HG02588 (cell line): ENCODE data around the gene CLDN12.
"Not testable (repeated sequence)": the region's sequence is repeated elsewhere in the genome, so short reads cannot be mapped to it uniquely, and the experiment has no call there.

Source experiments
- ATAC-seq: cut with Tn5 transposase; IDR thresholded peaks from one replicate; pipeline ENCODE4 v1.9.1; 2021; ENCODE audit warnings: mild to moderate bottlenecking, moderate library complexity; ENCODE audit not compliant: unreplicated experiment

The CLDN12 gene

DNA sequence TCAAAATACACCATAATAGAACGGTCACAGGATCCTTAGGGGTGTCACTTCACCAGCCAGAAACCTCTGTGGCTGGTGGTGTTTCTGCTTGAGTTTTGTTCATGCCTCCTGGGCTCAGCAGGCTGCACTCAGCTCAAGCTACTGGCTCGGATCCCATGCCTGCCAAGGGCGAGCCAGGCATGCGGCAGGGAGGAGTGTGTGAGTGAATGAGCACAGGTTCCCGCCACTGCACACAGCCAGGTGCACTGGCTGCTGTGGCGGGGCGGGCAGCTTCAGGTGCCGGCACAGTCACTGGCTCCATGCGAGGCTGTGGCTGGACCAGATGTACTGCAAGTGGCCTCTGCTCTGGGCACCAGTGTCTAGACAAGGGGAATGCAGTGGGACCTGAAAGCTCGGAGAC is 29.5 kb downstream of the CLDN12 start:
- no peak for ATAC-seq

DNA sequence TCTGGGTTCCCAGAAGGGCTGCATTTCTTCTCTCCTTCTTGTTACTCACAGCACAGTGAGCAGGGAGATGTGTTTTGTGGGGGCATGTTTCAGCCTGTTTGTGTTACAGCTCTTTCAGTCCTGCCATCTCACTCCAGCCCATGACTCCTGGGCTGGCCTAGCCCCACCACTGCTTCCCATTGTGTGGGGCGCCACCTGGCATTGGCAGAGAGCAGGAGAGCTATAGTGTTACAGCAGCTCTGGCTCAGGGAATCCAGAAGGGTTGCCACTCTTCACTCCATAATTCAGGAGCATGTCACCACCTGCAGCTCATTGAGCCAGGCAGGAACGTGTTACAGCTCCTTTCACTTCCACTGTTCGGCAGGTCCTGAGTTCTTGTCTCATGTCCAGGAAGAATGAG is 30.0 kb downstream of the CLDN12 start:
- ATAC-seq, result no peak

DNA sequence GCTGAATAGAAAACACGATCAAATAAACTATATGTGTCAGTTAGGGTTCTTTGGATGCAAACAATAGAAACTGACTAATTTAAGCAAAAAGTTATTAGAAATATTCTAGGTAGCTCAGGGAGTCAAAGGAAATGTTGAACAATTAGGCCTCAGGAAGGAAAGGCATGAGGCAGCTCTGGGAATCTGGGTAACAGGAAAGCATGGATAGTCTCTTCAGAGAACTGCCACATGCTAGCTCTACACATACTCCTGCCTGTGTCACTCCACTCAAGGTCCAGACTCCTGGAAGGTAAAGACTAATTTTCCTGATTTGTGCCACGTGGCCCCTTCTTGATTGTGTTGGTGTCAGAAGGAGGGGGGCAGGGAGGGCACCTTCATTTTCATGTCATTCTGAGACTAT is 42.4 kb downstream of the CLDN12 start:
- no peak for ATAC-seq

DNA sequence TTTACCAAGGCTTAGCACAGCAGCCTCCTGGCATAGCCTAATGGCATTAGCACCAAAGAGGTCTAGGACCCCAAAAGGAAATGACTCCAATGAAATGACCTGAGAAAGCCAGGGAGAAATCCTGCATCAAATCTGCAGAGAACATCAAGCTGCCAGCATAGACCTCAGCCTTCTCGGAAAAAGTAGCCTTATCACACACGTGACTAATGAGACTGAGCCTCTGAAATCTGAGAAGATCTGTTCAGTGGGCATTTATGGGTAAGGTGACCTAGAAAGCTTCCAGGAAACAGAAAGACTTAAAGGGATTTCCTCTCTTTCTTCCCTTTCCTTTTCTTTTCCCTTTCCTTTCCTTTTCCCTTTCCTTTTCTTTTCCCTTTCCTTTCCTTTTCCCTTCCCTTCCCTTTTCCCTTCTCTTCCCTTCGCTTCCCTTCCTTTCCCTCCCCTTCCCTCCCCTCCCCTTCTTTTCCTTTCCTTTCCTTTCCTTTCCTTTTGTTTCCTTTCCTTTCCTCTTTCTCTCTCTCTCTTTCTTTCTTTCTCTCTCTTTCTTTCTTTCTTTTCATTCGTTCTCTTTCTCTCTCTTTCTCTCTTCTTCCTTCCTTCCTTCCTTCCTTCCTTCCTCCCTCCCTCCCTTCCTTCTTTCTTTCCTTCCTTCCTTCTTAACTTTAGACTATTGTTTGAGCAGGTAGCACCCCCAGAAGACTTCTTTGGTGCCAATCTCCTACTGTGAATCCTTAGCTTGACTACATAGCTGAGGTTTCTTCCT is 43.1 kb downstream of the CLDN12 start:
- no peak for ATAC-seq

DNA sequence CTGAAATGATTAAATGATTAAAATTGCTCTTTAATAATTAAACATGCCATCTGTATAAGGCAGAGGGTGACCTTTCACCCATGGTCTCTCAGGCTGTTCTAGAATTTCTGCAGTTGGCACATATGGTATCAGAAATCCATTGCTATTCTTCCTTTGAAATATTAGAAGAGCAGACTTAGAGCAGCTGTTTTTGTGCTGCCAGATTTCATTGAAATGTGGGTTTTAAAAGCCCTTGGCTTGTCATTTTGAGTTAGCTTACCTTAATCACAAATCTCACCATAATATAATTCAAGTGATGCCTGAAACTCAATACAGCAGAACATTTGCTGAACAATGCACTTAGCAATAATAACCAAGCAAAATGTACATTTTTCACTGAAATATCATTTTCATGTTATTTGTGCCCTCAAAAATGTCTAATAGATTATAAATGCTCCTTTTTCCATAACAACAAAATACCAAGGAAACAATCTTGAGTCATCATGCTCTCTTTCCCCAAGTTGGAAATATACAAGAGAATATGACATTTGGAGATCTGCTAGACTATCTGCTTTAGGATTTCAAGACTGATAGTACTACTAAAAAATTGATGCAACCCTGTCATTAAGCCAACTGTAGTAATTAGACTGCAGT is 50.1 kb downstream of the CLDN12 start:
- ATAC-seq, result no peak

DNA sequence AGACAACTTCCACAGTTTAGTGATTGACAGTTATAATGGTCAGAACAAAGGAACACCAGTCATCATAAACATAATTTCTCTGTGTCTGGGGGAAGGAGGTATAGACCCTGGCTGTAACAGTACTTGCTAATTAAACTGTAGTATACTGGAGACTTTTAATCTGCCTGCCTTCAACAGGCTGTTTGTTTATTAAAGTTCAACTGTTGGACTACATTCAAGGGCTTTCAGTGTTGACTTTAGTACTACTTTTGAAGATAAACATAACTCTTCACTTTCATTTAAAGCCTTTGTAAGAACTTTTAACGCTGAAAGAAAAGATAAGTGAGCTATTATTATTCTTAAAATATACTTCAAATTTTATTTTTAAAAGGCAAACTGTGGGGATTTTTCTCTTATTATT is 50.7 kb downstream of the CLDN12 start:
- no peak for ATAC-seq

DNA sequence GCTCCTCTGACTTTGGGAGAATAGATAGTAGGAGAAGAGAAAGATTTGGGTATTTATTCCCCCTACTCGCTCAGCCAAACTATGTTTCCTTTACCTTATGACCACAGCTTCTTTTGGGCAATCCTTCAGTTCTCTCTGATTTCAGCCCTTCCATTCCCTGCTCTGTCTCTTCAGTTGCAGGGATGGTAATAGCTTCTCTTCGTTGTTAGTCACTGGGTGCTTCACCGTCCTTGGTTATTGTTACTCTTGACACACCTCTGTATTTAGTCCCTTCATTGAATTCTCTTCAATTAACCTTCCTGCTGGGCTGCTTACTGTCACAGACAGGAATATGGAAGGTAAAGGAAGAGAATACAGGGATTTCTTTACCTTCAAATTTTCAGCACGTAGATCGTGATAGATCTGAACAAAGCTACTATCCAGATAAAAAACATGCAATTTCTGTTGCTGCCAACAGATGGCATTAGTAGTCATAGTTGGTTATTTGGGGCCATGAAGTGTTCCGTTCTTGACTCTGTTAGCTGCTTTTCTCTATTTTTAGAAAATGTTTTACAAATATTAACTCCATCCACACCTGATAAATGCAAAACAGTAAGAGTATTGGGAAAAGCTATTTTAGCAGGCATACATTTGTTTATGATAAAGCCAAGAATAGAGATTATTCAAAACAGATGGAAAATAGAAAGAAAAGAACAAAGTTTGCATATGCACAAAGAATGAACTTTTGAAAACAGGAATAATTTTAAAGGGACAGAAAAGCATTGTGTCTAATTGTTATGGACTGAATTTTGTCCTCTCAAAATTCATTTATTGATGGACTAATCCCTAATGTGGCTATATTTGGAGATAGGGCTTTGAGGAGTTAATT is 52.1 kb downstream of the CLDN12 start:
- ATAC-seq, result peak; percentile 86

DNA sequence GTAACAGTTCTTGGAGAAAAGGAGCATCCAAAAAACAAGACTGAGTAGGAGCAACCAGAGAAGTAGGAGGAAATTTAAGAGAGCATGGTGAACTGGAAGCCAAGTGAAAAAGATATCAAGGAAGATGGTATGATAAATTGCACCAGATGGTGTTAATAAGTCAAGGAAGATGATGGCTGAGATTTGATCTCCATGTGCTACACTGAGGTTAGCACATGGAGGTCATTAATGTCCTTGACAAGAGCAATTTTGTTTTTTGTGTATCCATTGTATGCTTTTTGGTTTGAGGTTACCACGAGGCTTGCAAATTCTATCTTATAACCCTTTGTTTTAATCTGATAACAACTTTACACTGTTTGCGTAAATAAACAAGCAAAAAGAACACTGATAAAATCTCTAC is 54.8 kb downstream of the CLDN12 start:
- no peak for ATAC-seq

DNA sequence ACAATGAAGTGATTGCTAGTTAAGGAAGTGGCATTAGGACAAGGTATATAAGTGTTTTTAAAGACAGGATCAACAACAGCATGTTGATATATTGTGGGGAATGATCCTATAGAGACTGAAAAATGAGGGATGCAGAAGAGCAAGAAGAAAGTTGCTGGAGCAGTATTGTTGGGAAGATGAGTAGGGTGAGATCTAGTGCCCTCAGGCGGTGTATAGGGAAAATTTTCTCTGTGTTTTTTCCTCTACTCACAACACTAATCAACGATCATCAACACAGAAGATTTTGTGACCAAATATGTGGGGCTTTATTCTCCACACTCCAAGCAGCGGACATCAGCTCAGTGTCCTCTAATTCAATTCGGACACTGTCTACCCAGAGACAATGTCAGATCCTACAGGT is 56.6 kb downstream of the CLDN12 start:
- ATAC-seq, result no peak

DNA sequence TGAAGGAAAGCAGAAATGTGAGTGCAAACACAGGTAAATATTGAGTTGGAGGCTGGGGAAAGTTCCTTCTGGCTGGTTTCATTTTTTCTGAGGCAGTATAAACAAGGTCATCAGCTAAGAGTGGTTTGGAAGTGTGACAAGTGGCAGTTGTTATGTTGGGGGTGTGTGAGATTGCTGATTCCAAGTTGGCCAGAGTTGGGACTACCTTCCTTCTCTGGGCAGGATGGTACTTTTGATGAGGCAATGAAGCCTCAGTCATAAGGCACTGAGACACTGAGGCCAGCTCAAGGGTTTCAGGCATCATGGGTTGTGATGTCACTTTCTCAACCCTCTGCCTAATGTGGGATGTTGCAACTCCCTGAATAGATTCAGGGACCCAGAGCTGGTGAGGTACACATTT is 58.0 kb downstream of the CLDN12 start:
- ATAC-seq, result no peak

DNA sequence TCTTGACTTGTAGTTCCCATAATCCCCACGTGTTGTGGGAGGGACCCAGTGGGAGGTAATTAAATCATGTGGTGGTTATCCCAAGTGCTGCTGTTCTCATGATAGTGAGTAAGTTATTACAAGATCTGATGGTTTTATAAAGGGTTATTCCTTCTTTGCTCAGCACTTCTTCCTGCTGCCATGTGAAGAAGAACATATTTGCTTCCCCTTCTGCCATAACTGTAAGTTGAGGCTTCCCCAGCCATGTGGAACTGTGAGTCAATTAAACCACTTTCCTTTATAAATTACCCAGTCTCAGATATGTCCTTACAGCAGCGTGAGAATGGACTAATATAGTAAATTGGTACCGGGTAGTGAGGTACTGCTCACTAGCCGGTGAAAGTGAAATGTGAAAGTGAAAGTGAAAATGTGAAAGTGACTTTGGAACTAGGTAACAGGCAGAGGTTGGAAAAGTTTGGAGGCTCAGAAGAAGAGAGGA is 59.9 kb downstream of the CLDN12 start:
- ATAC-seq, result not testable (repeated sequence)
